Activated CD4-positive, alpha-beta T cell treated with anti-CD3 and anti-CD28 coated beads for 4 hours (primary cell): Measurements from ENCODE around the gene CD82.

ENCODE experiments used
- DNase-seq, 2 donors: peaks; one replicate each; pipeline ENCODE4 v3.0.0-alpha.2; 2020

The CD82 gene

GRCh38 chr11:44605068-44605708 is 39.7 kb downstream of the CD82 start:
- no peak for DNase-seq

DNA sequence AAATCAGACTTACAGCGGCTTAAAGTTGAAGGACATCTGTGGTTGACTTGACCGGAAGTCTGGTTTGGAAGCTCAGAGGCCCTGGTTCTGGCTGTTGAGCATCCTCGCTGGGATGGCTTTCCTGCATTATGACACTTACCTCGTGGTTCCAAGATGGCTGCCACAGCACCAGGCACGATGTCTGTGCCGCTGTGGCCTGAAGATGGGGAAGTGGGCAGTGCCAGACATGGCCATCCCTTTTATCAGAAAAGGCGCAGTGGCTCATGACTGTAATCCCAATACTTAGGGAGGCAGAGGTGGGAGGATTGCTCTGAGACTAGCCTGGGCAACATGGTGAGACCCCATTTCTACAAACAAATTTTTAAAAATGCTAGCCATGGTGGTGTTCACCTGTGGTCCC is 40.5 kb downstream of the CD82 start:
- no peak for DNase-seq

- no peak for DNase-seq
Observed at GRCh38 chr11:44606472-44606871, 41.0 kb downstream of the CD82 start.

DNA sequence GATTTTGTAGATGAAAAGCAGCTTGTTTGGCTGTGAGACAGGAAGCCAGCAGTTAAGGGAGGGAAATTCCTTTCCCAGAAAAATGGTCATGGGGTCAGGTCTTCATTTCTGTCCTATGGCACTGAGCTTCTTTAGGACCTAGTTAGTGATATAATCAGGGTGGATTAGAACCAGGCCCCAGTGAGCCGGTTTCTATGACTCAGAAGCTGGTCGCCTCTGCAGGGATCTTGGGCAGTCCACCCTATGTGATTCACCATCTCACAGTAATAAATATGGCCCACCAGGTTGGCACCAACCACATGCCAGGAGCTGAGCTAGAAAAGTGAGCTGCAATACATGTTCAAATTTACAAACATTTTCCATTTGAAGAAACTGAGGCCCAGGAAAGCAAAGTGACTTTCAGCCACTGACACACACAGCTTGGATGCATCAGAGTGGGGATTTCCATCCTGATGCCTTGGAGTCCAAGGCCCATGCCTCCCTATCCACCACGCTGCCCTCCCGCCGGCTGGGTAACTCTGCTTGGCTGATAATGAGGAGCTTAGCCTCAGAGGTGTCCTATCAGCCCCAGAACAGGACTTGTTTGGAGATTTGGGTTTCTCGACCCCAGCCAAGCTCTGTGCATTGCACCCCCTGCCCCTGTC is 42.0 kb downstream of the CD82 start:
- no peak for DNase-seq

- DNase-seq = no peak
Observed at GRCh38 chr11:44607987-44608386, 42.5 kb downstream of the CD82 start.

DNA sequence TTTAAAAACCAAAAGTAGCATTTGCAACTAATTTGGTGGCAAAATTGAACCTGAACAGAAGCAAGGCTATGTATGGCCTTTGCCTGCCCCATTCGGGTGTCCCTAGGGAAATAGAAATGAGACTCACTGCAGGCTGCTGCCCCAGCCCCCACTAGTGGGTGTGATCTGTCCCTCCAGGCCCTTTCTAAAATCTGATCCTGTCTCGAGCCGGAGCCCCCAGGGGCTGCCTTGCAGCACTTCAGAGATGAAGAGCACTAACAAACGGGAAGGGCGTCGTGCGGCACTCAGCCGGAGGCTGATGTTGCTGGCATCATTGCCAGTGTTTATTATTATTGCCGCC is 43.2 kb downstream of the CD82 start:
- no peak for DNase-seq

- peak; percentile 26 to 40 for DNase-seq
Observed at GRCh38 chr11:44608991-44609782, 43.7 kb downstream of the CD82 start.

GRCh38 chr11:44609783-44610155 is 44.3 kb downstream of the CD82 start:
- DNase-seq = no peak

- no peak for DNase-seq
Observed at GRCh38 chr11:44610186-44610955, 44.9 kb downstream of the CD82 start.

GRCh38 chr11:44611088-44611487 is 45.6 kb downstream of the CD82 start:
- DNase-seq = no peak

GRCh38 chr11:44611687-44612434 is 46.4 kb downstream of the CD82 start:
- peak; percentile 70 to 80 for DNase-seq

DNA sequence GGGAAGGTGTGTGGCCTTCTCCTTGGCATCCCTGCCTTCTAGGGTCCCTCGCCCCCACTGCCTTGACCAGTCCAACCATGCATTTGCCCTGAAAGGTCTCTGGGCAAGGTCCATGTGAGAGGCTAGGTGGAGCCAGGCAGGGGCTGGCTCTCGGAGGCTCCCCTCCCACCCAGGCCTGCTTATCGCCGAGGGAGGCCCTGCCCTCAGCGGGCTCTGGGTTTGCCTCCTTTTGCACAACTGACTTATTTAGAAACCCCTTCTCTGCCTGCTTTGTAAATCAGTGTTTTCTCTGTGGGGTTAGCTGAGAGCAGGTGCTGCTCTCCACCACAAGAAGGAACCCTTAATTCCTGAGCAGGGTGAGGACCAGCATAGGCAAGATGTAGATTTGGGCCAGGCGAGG is 47.7 kb downstream of the CD82 start:
- DNase-seq = no peak

DNA sequence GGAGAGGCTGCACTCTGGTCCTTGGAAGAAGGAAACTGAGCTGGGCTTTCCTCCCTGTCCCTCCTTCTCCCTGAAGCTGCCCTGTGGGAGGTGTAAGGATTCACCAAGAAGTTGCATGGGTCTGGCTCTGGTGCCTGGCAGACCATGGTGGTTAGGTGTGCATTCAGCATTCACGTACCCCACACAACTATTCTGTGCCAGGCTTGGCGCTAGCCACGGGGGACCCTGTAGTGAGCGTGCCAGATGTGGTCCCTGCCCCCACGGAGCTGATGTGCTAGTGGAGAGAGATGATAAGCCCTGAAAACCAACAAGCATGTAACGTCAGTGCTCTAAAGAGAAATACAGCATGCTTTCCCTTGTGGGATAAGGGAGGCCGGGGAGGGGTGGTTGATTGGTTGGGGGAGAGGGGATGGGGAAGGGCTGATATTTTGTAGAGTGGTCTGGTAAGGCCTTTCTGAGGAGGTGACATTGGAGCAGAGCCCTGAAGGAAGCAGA is 48.9 kb downstream of the CD82 start:
- no peak for DNase-seq

DNA sequence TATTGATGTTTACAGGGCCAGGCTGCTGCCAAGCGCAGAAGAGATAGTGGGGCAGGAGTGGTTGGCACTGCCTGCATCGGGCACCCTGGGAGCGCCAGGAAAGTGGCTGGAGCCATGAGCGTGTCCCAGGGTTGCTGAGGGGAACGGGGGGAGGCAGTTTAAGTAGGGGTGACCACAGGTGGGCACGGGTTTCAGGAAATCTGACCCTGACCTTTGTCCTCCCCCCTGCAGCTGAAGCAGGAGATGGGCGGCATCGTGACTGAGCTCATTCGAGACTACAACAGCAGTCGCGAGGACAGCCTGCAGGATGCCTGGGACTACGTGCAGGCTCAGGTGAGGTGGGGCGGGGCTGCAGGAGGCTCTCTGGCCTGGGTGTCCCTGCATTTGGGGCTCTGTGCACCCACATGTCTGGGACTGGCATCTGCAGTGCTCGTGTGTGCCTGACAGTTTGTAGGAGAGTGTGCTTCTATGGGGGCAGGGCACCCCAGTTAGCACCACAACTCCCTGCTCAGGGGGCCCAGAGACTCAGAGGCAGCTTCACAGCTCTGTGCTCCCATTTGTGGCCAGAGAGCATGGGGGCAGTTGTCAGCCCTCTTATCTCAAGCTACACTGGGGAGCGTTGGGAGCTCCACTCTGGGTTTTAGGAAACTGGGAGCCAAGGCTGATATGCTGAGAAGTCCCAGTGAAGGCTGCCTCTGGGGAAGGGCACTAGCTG is 49.7 kb downstream of the CD82 start:
- no peak for DNase-seq

DNA sequence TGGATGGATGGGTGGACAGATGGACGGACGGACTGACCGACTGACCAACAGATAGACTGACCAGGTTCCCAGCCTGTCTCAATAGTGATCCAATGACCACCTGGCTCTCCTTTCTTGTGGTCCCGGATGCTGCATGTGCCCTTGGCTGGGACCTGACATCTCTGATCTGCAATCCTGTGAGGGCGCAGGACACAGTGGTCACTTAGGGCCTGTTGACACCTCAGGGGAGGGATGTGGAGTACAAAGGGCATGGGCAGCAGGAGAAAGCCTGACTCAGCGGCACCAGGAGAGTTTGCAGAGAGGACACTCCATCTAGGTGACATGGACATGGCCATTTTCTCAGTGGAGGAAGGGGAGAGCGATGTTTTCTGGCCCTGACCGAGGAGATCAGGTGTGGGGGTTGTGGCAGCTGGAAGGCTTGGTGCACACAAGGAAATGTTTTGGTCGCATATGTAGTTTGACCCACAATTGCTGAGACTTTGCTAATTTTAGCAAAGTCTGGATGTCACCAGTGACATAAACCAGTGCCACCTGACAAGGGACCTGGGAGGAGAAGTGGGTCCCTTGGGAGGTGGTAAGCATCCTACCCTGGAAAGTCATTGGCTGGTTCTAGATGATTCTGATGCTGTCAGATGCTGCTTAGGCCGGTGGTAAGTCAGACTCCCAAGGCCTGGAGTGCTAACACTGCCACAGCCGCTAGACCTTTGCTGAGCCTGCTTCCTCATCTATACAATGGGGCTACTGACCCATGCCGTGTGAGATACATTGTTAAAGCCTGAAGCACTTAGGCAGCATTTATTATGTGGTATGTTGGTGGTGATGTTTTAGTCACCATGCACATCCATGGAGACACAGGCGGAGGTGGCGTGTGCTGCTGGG is 50.7 kb downstream of the CD82 start:
- peak in 1 of 2 donors; percentile 1 for DNase-seq

GRCh38 chr11:44617671-44618461 is 52.4 kb downstream of the CD82 start:
- DNase-seq = no peak

DNA sequence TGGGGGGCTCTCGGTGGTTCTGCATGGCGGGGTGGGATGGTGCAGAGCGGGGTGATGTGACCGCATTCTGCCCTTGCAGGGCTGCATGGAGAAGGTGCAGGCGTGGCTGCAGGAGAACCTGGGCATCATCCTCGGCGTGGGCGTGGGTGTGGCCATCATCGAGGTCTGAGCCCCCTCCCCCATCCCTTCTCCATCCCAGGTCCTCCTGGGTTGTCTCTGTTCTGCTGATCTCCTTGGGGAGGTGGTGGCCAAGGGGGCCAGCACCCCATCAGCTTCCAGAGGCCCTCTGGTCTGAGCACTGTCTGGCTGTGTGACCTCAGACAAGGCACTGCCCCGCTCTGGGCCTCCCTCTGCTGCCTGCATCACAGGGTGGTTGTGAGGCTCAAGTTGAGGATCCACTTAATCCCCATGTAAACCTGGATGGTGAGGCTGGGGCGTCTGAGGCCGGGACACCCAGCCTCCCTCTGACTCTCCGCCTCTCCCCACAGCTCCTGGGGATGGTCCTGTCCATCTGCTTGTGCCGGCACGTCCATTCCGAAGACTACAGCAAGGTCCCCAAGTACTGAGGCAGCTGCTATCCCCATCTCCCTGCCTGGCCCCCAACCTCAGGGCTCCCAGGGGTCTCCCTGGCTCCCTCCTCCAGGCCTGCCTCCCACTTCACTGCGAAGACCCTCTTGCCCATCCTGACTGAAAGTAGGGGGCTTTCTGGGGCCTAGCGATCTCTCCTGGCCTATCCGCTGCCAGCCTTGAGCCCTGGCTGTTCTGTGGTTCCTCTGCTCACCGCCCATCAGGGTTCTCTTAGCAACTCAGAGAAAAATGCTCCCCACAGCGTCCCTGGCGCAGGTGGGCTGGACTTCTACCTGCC is 53.3 kb downstream of the CD82 start:
- no peak for DNase-seq

DNA sequence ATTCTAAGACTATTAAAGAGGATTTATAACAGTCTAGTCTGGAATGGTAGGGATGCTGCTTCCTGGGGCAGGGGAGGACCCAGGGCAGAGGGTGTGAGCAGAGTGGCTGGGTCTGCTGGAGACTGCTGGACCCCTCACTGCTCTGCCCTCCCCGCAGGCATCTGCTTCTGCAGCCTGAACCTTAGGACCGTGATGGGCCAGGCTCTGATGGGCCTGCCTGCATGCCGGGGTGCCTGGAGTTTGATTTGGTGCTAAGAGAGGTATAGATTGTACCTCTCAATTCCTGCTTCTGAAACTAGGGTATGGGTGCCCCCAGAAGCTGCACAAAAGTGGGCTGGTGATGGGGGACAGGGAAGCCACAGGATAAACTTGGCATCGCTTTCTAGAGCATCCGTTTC is 54.9 kb downstream of the CD82 start:
- DNase-seq = no peak

DNA sequence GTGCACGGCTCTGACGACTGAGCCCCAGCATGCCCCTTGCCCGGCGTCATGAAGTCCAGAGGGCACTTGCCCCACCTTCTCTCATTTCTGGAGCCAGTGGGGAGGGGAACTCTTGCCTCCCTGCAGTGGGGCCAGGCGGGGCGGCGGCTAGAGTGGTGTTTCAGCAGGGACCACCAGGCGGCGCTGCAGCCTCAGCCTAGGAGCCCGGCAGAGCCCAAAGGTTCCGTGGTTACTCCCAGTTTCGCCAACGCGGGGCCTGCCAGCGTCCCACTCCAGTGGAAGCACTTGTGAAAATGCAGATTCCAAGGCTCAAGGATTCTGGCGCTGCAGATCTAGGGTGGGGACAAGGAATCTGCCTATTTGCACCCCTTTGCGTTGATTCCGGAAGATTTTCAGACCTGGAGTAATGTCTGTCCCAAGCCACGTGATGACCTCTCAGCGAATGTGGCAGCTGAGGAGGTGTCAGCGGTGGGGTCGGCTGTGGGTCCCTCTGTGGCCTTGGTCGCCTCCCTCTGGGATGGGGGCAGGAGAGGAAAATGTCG is 55.7 kb downstream of the CD82 start:
- DNase-seq = peak in 1 of 2 donors; percentile 56
